Right cardiac atrium (tissue), 5 donors: ENCODE results near the gene AP1S2. TPM values are rescaled to one million over a fixed set of nuclear protein-coding genes. Genes with fewer than 3 reads are reported as not detected.

Source experiments
- ATAC-seq, 2 donors: fragments of 200-7000 bp; cut with Tn5 transposase; one replicate each; pipeline versions ENCODE4 v1.8.0 to v1.9.1; 2020; ENCODE audit warnings: moderate library complexity in 2 of 2, mild to moderate bottlenecking in 1 of 2
- DNase-seq, 3 donors: peaks; one replicate each; pipeline ENCODE4 v3.0.0-alpha.2; 2020
- H3K27ac ChIP-seq: one replicate; pipeline ENCODE4 v1.5.1; 2013; ENCODE audit warnings: mild to moderate bottlenecking, low read length, control low read depth, moderate library complexity
- H3K27me3 ChIP-seq: one replicate; pipeline ENCODE4 v1.6.1; 2013; ENCODE audit not compliant: control insufficient read depth, insufficient read depth
- H3K4me1 ChIP-seq: one replicate; pipeline ENCODE4 v1.6.1; 2013; ENCODE audit warnings: low read length; ENCODE audit not compliant: control insufficient read depth, insufficient read depth
- H3K4me3 ChIP-seq: one replicate; pipeline ENCODE4 v1.5.1; 2013; ENCODE audit warnings: low read length, control low read depth
- H3K9me3 ChIP-seq: one replicate; pipeline ENCODE4 v1.6.1; 2013; ENCODE audit warnings: low read length; ENCODE audit not compliant: control insufficient read depth
- WGBS: extraction: QIAGEN DNeasy Blood & Tissue Kit; methylation state at CpG from one replicate; pipeline ENCODE4 v1.1.7; 2013; 5-methylcytosine and 5-hydroxymethylcytosine counted together
- intact Hi-C, 4 donors: fragments of 100-400 bp; cut with DNase I; formaldehyde crosslinking; loops; one replicate each; pipeline versions ENCODE4 v1.11.0 to v1.14.0; 2022 to 2023
- polyA plus RNA-seq: library from polyadenylated mRNA; stranded (reverse); fragments of 200-250 nt; gene quantifications from one replicate; pipeline ENCODE4 v1.2.3, GENCODE V29; 2013
- total RNA-seq, 4 donors: library from RNA; stranded (reverse); fragmentation: NEBNext Ultra II Directional; extraction: Animal tissue kit (Norgen Biotek cat#: 25700); gene quantifications; one replicate each; pipeline ENCODE4 v1.2.1, GENCODE V29; 2021
- donor health status: healthy with polysubstance abuse.
- donor health status: DM: no; HTN: yes; CAD: no.
- donor health status: DM: no; HTN: no; CAD: no.
- donor health status: DM: no; HTN: yes; CAD: no; lungs with severe emphysema.
- donor health status: DM: yes; HTN: yes; CAD: no.

AP1S2 gene
- total and polyA plus RNA-seq, 5 donors = 66.8 to 81.0 (median 72.7) TPM

DNA sequence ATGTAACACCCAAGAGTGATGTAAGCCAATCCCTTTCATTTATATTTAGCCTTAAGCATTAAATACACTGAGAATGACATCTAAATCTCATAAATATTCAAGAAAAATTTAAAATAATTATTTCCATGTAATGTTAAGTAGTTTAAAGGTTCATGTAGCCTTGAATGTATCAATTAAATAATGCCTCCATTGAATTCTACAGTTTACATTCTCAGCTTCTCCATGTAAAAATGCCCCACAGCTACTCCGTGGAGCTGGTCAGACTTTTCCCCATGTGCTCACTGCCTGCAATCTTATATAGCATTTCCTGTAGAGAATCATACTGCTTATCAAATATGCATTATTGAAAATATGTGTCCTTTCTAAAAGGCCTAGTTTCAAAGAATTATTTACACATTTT is 25.4 kb downstream of the AP1S2 start:
- H3K4me1 ChIP-seq = no peaks in the 10 kb centered on the region
- no peak overlapping the region for H3K27ac ChIP-seq
- no peak overlapping the region for H3K4me3 ChIP-seq
- no peak for ATAC-seq
- WGBS = 59% methylated on average over 1 of the region's 1 CpG
- DNase-seq = no peak
- H3K9me3 ChIP-seq = no peaks in the 10 kb centered on the region
- intact Hi-C loops = no loop called here
- H3K27me3 ChIP-seq = no peaks in the 10 kb centered on the region

DNA sequence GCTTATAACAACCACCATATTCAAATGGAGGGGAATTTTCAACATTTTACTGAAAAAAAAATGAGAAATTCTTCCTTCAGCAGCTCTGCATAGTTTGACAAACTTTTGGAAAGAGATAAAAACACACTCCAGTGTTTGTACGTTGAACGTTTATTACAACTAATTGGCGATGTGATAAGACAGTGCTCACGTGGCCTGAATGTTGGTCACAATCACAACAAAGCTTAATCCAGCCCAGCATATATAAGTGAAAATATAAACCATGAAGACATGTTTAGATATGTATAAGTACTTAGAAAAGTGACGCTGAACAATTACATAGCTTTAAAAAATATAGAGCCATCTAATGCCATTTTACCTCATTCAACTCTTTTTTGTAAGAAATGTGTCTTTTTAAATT is 28.7 kb downstream of the AP1S2 start:
- intact Hi-C loops = no loop called here
- Histone ChIP-seq H3K4me3 (no peak overlapping the region), H3K4me1 (no peaks in the 10 kb centered on the region), H3K27me3 (no peaks in the 10 kb centered on the region), H3K27ac (no peak overlapping the region), H3K9me3 (no peaks in the 10 kb centered on the region)
- no peak for DNase-seq
- WGBS = 66% methylated on average over 5 of the region's 5 CpGs
- no peak for ATAC-seq

DNA sequence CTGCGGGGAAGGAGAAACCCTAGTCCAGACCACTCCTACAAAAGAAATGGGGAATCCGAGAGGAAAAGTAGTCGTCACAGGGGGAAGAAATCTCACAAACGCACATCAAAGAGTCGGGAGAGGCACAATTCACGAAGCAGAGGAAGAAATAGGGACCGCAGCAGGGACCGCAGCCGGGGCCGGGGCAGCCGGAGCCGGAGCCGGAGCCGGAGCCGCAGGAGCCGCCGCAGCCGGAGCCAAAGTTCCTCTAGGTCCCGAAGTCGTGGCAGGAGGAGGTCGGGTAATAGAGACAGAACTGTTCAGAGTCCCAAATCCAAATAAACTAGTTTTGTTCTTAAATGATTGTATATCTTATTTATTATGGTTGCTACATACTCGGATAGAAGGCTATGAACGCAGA is 31.7 kb downstream of the AP1S2 start:
- ATAC-seq (no peak), DNase-seq (no peak)
- intact Hi-C loops = no loop called here
- Histone ChIP-seq H3K27me3 (no peaks in the 10 kb centered on the region), H3K9me3 (no peaks in the 10 kb centered on the region), H3K4me3 (no peak overlapping the region), H3K27ac (no peak overlapping the region), H3K4me1 (no peaks in the 10 kb centered on the region)
- 93% methylated on average over 23 of the region's 23 CpGs for WGBS

DNA sequence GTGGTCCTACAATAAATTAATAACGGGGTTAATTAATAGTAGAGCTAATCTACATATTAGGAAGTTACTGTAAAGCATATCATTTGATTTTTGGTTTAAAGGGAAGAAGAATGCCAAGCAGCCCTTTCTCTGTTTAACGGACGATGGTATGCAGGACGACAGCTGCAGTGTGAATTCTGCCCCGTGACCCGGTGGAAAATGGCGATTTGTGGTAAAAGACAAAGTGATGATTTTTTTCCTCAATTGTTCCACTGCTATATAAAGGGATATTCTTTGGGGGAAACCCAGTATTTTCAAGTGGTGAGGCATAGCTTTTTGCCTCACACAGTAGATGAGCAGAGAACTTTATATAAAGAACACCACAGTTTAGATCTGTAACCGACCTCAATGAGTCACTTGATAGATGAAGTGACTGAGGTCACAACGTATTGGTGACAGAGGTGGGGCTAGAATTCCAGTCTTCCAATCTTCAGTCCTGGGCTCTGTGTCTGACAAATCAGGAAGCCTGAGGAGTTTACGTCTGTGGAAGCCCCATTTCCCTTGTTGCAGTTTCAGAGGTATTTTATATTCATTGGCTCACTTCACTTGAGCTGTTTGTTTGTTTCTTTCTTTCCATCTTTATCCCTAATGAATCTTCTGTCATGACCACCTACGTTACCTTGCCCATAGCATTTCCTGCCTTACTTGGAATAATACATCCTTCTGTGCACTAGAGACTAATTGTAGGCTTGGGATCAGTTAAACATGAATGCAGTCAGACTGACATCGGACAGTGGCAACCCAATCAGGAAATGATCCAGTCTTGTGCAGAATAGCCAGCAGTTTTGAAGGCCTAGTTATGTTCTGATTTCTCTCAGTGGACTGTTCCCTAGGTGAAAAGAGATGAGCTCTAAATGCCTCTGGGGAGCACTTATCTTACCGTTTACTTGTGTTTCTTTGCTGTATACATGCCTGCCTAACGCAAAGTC is 34.2 kb downstream of the AP1S2 start:
- H3K27me3 ChIP-seq = no peaks in the 10 kb centered on the region
- H3K4me3 ChIP-seq = no peak overlapping the region
- intact Hi-C loops = no loop called here

DNA sequence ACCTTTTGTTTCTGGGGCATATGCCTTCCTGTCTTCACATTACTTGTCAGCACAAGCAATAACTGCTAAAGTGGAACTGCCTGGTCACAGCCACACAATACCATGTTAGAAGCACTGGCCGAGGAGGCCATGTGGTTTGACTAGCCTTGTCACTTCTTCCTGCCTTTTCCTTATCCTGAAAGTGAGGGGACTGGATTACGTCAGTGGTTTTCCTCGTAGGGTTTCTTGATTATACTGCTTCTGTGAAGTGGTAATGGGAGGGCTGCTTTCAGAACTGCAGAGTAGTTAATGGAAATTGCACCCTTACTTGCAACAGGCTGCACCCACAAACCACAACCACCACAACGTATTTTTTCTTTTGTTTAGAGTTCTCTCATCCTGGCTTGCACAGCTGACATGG is 37.7 kb downstream of the AP1S2 start:
- Histone ChIP-seq H3K9me3 (no peaks in the 10 kb centered on the region), H3K4me3 (no peak overlapping the region), H3K4me1 (no peaks in the 10 kb centered on the region), H3K27ac (no peak overlapping the region), H3K27me3 (no peaks in the 10 kb centered on the region)
- no peak for ATAC-seq
- 47% methylated on average over 4 of the region's 4 CpGs for WGBS
- no peak for DNase-seq
- intact Hi-C loops = no loop called here

More for the DNA sequence above, 34.2 kb downstream of the AP1S2 start:
- ATAC-seq (no peak), DNase-seq (no peak)
- H3K9me3 ChIP-seq = no peaks in the 10 kb centered on the region
- no peak overlapping the region for H3K27ac ChIP-seq
- no peaks in the 10 kb centered on the region for H3K4me1 ChIP-seq
- WGBS = 81% methylated on average over 14 of the region's 14 CpGs

DNA sequence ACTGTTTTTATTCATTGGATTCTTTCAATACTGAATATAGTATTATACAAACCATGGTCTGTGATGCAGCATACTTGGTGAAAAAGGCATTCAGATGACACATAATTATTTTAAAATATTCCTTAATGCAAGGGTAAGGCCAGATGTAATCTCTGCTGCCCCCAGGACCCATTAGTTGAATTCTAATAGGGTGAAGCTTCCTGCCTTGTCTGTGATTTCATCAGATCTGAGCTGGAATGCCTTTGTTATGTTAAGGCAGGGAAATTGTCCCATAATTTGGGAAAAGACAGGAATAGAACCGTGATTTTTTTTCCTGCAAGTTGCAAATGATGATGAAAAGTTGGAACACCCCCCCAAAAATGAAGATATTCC is 38.2 kb downstream of the AP1S2 start:
- 41% methylated on average over 1 of the region's 1 CpG for WGBS
- DNase-seq = no peak
- Histone ChIP-seq H3K9me3 (no peaks in the 10 kb centered on the region), H3K4me3 (no peak overlapping the region), H3K27me3 (no peaks in the 10 kb centered on the region), H3K4me1 (no peaks in the 10 kb centered on the region), H3K27ac (no peak overlapping the region)
- intact Hi-C loops = no loop called here
- no peak for ATAC-seq

DNA sequence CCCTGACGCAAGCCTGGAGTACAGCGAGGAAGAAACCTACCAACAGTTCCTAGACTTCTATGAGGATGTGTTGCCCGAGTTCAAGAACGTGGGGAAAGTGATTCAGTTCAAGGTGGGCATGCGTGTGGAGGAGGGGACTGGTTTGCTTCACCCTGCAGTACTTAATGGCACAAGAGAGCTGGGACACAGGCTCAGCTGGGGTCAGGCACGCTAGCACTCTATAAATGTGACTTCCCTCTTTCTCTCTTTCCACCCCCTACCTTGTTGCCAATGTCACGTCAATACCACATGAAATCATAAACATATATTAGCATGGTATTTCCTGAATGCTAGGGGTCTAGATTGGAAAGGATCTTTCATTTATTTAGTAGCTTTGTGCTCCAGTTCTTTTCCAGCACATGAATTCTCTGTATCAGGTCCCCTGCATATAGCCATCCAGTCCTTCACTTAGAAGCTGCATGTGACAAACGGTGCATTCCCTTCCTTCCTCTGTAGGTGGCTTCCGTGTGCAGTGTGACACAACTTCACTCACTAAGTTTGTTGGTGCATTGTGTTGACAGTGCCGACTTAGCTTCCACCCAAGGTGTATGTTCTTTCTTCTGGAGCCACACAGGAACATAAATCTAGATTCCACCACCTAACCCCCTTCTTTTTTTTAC is 38.7 kb downstream of the AP1S2 start:
- Histone ChIP-seq H3K4me1 (no peaks in the 10 kb centered on the region), H3K27ac (no peak overlapping the region), H3K27me3 (no peaks in the 10 kb centered on the region), H3K4me3 (no peak overlapping the region), H3K9me3 (no peaks in the 10 kb centered on the region)
- ATAC-seq (peak in 1 of 2 donors; percentile 65), DNase-seq (no peak)
- WGBS = 64% methylated on average over 10 of the region's 10 CpGs
- intact Hi-C loops = no loop called here

DNA sequence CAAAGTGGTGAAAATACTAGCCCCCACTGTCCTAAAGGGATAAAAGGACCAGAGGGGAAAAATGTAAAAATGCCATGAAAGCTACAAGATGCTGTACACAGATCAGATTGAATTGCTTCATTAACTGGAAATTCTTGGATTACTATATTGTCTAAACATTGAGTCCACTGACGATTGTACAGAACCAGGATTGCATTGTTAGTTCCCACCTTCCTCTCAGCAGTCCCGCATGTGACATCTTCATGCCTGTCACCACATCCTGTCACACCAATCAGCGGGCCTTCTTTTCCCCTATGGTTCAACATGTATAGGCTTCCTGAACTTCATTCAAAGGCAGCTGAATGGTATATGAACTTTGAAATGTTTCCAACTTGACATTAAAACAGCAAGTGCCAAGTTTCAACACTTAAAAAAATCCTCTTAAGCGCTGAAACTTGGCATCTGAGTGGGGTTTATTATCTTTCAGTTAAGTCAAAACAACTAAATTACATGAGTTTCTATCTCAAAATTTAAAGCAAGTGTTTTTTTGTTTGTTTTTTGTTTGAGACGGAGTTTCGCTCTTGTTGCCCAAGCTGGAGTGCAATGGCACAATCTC is 39.7 kb downstream of the AP1S2 start:
- no peak for DNase-seq
- intact Hi-C loops = no loop called here
- no peak for ATAC-seq
- no peaks in the 10 kb centered on the region for H3K27me3 ChIP-seq
- 62% methylated on average over 6 of the region's 6 CpGs for WGBS
- H3K27ac ChIP-seq = no peak overlapping the region
- no peaks in the 10 kb centered on the region for H3K4me1 ChIP-seq
- no peak overlapping the region for H3K4me3 ChIP-seq
- no peaks in the 10 kb centered on the region for H3K9me3 ChIP-seq

DNA sequence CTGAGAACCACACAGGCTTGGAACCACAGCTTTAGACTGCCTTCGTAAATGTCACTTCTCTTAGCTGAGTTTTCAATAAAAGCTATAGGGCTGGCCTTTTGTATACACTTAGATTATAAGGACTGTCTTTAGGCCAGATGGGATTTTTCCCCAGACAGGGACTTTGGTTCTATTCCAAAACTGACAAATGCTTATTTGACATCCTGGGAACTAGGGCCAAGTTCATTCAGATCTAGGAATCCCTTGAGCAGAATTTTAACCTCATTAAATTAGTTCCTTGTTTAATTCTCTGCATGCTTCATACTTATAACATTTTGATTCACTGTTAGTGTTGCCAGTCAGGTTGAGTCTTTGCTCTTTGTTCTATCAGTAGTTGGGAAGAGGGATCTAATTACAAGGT is 41.2 kb downstream of the AP1S2 start:
- H3K4me3 ChIP-seq = no peak overlapping the region
- no peaks in the 10 kb centered on the region for H3K27me3 ChIP-seq
- H3K4me1 ChIP-seq = no peaks in the 10 kb centered on the region
- H3K9me3 ChIP-seq = no peaks in the 10 kb centered on the region
- intact Hi-C loops = no loop called here
- DNase-seq (no peak), ATAC-seq (no peak)
- H3K27ac ChIP-seq = no peak overlapping the region
- 88% methylated on average over 1 of the region's 1 CpG for WGBS

DNA sequence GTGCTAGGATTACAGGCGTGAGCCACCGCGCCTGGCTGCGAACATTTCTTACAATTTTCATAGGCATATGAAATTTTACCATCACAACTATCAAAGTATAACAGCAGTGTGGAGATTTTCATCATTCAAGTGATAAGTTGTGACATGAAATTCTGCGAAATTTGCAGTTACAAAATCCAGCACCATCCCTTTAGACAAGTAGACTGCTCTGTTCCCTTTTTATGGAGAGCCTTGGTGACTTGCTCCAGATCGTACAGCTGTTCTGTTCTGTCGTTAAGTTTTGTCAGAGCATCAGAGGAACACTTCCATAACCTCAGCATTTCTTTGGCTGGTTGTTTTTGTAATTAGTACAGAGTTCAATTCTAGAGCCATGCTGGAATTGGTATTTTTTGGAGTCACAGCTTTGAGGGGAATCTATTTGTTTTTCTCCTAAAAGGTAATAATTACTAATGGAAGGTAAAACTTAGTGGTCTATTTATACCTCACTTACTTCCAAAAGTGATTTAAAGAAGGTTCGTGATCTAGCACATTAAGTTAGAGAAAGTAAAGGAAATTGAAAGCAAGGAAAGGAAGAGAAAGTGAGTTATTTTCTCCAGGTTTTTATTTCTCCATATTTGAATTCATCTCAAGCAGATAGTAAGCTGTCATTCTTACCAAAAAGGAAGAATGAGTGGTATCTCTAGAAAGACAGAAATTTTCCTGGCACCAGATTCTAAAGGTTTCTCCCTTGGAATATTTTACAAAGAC is 42.2 kb downstream of the AP1S2 start:
- Histone ChIP-seq H3K4me3 (no peak overlapping the region), H3K27me3 (no peaks in the 10 kb centered on the region), H3K4me1 (no peaks in the 10 kb centered on the region), H3K9me3 (no peaks in the 10 kb centered on the region), H3K27ac (no peak overlapping the region)
- 91% methylated on average over 8 of the region's 8 CpGs for WGBS
- intact Hi-C loops = no loop called here
- no peak for DNase-seq
- no peak for ATAC-seq

DNA sequence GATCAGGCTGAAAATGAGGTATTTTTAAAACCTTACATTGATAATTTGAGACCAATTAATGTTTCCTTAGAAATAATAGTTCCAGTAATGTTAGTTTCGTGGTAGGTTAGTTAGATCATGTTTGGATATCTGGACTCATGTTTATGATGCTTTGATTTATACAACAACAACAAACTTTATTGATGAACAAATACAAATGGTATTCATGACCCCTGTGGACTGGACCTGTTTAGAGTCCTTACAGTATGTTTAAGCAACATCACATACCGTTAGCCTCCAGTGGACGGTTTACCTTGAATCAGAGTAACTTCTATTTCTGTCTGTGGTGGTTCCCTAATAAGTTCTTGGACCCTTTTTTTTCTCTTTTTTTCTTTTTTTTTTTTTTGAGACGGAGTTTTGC is 46.4 kb downstream of the AP1S2 start:
- Histone ChIP-seq H3K27ac (no peak overlapping the region), H3K27me3 (no peaks in the 10 kb centered on the region), H3K4me3 (no peak overlapping the region), H3K9me3 (no peaks in the 10 kb centered on the region), H3K4me1 (no peaks in the 10 kb centered on the region)
- intact Hi-C loops = no loop called here
- no peak for DNase-seq
- no peak for ATAC-seq
- WGBS = 97% methylated on average over 4 of the region's 4 CpGs
